ENCODE data around the gene PRDM16.

Gene PRDM16

DNA sequence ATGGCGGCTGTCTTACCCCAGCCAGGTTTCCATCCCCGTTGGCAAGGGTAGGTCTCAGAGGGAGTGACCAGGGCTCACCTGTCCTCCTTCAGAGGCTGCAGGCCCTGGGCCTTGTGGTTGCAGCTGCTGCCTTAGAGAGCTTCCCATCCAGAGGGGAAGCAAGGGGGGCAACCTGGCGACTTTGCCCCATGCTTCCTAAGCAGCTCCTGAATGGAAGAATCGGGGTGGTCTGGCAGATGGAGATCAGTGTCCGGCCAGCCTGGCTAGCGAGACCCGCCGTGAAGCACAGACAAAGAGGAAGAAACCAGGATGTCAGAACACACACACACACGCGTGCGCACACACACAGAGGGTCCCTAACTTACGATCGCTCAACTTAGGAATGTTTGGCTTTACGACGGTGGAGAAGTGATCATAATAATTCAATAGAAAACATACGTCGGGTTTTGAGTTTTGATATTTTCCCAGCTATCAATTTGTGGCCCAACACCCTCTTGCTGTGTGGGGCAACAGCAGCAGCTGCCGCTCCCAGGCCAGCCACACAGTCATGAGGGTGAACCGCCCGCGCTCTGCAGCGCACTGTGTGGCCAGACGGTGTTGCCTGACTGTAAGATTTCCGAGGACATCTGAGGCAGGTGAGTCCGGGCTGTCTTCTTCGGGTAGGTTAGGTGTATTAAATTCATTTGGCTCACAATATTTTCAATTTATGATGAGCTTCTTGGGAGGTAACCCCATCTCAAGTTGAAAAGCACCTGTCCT, 272.4 kb downstream of the PRDM16 start:
- Histone ChIP-seq H3K9me2 (replicated peaks; ENCODE audit: low read depth, low read length) (no peaks in the 10 kb centered on the region), H3K79me2 (ENCODE audit: insufficient read depth, low read length) (no peaks in the 10 kb centered on the region), H3K4me1 (ENCODE audit: insufficient read depth, low read length, poor library complexity, severe bottlenecking) (no peaks in the 10 kb centered on the region), H3K4me2 (ENCODE audit: low read depth, low read length, poor library complexity, severe bottlenecking) (no peak overlapping the region), H3K9me3 (ENCODE audit: insufficient read depth, low read depth, low read length) (peaks cover 15% of the 10 kb centered on the region; the same call in 1 of the 2 replicates), H3K27me3 (ENCODE audit: insufficient read depth, low read length, poor library complexity, severe bottlenecking) (no peaks in the 10 kb centered on the region), H3F3A (ENCODE audit: low read depth) (no peaks in the 10 kb centered on the region), H4K20me1 (ENCODE audit: insufficient read depth, low read length, poor library complexity, severe bottlenecking) (no peaks in the 10 kb centered on the region), H2AFZ (ENCODE audit: low read length) (no peak overlapping the region), H3K36me3 (ENCODE audit: insufficient read depth, low read length) (no peaks in the 10 kb centered on the region), H3K4me3 (ENCODE audit: low read length, poor library complexity, severe bottlenecking) (no peak overlapping the region), H3K9ac (ENCODE audit: low read depth, low read length, poor library complexity, severe bottlenecking) (no peak overlapping the region)
- TF ChIP-seq, protein P1, sequence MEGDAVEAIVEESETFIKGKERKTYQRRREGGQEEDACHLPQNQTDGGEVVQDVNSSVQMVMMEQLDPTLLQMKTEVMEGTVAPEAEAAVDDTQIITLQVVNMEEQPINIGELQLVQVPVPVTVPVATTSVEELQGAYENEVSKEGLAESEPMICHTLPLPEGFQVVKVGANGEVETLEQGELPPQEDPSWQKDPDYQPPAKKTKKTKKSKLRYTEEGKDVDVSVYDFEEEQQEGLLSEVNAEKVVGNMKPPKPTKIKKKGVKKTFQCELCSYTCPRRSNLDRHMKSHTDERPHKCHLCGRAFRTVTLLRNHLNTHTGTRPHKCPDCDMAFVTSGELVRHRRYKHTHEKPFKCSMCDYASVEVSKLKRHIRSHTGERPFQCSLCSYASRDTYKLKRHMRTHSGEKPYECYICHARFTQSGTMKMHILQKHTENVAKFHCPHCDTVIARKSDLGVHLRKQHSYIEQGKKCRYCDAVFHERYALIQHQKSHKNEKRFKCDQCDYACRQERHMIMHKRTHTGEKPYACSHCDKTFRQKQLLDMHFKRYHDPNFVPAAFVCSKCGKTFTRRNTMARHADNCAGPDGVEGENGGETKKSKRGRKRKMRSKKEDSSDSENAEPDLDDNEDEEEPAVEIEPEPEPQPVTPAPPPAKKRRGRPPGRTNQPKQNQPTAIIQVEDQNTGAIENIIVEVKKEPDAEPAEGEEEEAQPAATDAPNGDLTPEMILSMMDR (conservative IDR thresholded peaks at IDR 0.05; ENCODE audit: low read length) = no peak
- TF ChIP-seq EZH2phosphoT487 (IDR thresholded peaks at IDR 0.05; ENCODE audit: borderline replicate concordance) = no peak

DNA sequence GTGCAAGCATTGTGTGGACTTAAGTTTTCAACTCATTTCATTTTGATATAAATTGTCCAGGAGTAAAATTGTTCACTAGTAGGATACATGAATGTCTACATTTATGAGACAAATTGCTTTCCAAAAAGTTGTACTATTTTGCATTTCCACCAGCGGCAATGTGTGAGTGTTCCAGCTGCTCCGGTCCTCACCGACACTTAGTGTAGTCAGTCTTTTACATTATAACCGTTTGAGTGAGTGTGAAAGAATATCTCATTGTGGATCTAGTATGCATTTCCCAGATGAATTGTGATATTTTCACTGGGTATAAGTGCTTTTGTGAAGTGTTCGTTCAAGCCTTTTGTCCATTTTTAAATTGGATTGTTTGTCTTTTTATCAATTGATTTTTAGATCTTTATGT, 274.0 kb downstream of the PRDM16 start:
- Histone ChIP-seq H3F3A (ENCODE audit: low read depth) (no peaks in the 10 kb centered on the region), H3K4me1 (ENCODE audit: insufficient read depth, low read length, poor library complexity, severe bottlenecking) (no peaks in the 10 kb centered on the region), H2AFZ (ENCODE audit: low read length) (no peak overlapping the region), H3K9me3 (ENCODE audit: insufficient read depth, low read depth, low read length) (peaks cover 15% of the 10 kb centered on the region; the same call in 1 of the 2 replicates), H3K27me3 (ENCODE audit: insufficient read depth, low read length, poor library complexity, severe bottlenecking) (no peaks in the 10 kb centered on the region), H3K36me3 (ENCODE audit: insufficient read depth, low read length) (no peaks in the 10 kb centered on the region), H3K9ac (ENCODE audit: low read depth, low read length, poor library complexity, severe bottlenecking) (no peak overlapping the region), H3K9me2 (replicated peaks; ENCODE audit: low read depth, low read length) (no peaks in the 10 kb centered on the region), H3K4me3 (ENCODE audit: low read length, poor library complexity, severe bottlenecking) (no peak overlapping the region), H3K79me2 (ENCODE audit: insufficient read depth, low read length) (no peaks in the 10 kb centered on the region), H3K4me2 (ENCODE audit: low read depth, low read length, poor library complexity, severe bottlenecking) (no peak overlapping the region), H4K20me1 (ENCODE audit: insufficient read depth, low read length, poor library complexity, severe bottlenecking) (no peaks in the 10 kb centered on the region)
- TF ChIP-seq, protein P1 (conservative IDR thresholded peaks at IDR 0.05; ENCODE audit: low read length) = no peak
- TF ChIP-seq EZH2phosphoT487 (IDR thresholded peaks at IDR 0.05; ENCODE audit: borderline replicate concordance) = no peak

DNA sequence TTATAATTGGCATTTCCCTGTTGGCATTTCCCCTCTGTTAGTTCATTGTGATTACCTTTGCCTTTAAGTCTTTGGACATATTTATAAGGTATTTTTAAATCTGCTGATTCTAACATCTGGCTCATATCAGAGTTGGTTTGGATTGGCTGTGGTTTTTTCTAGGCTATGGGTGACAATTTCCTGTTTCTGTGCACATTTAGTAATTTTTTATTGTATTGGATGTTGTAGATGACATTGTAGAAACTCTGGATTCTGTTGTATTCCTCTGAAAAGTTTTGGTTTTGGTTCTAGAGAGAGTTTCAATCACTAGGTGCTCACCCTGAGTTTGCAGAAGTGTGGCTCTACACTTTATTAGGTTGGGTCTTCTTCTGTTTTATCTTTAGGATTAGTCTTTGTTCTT, 275.4 kb downstream of the PRDM16 start:
- no peak for TF ChIP-seq EZH2phosphoT487 (IDR thresholded peaks at IDR 0.05; ENCODE audit: borderline replicate concordance)
- H3K4me2 ChIP-seq (ENCODE audit: low read depth, low read length, poor library complexity, severe bottlenecking) = no peak overlapping the region
- no peaks in the 10 kb centered on the region for H3K79me2 ChIP-seq (ENCODE audit: insufficient read depth, low read length)
- H2AFZ ChIP-seq (ENCODE audit: low read length) = no peak overlapping the region
- no peaks in the 10 kb centered on the region for H3F3A ChIP-seq (ENCODE audit: low read depth)
- H3K36me3 ChIP-seq (ENCODE audit: insufficient read depth, low read length) = no peaks in the 10 kb centered on the region
- no peaks in the 10 kb centered on the region for H3K4me1 ChIP-seq (ENCODE audit: insufficient read depth, low read length, poor library complexity, severe bottlenecking)
- no peaks in the 10 kb centered on the region for H3K27me3 ChIP-seq (ENCODE audit: insufficient read depth, low read length, poor library complexity, severe bottlenecking)
- H3K9ac ChIP-seq (ENCODE audit: low read depth, low read length, poor library complexity, severe bottlenecking) = no peak overlapping the region
- peaks cover 15% of the 10 kb centered on the region; the same call in 1 of the 2 replicates for H3K9me3 ChIP-seq (ENCODE audit: insufficient read depth, low read depth, low read length)
- no peaks in the 10 kb centered on the region for H4K20me1 ChIP-seq (ENCODE audit: insufficient read depth, low read length, poor library complexity, severe bottlenecking)
- no peak overlapping the region for H3K4me3 ChIP-seq (ENCODE audit: low read length, poor library complexity, severe bottlenecking)
- H3K9me2 ChIP-seq (replicated peaks; ENCODE audit: low read depth, low read length) = no peaks in the 10 kb centered on the region

DNA sequence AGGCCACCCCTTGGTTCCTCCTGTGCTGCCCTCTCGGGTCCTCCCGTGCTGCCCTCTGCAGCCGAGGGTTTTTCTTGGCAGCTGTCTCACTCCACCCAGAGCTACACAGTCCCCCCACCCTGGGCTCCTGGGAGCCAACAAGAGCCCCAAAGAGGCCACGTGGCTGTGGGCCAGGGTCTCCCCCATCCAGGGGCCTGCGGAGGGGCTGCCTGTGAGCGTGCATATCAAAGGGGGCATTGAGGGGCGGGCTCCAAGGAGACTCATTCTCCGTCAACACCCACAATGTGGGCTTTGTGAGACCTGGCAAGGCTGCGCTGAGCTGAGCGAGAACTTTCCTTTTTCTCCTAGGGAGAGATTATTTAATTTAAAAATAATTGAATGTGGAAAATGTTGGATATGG, 276.8 kb downstream of the PRDM16 start:
- no peaks in the 10 kb centered on the region for H3K4me1 ChIP-seq (ENCODE audit: insufficient read depth, low read length, poor library complexity, severe bottlenecking)
- TF ChIP-seq, protein P1 (conservative IDR thresholded peaks at IDR 0.05; ENCODE audit: low read length) = no peak
- no peak for TF ChIP-seq EZH2phosphoT487 (IDR thresholded peaks at IDR 0.05; ENCODE audit: borderline replicate concordance)

More for the DNA sequence above, 276.8 kb downstream of the PRDM16 start:
- Histone ChIP-seq H3K9ac (ENCODE audit: low read depth, low read length, poor library complexity, severe bottlenecking) (no peak overlapping the region), H3K79me2 (ENCODE audit: insufficient read depth, low read length) (no peaks in the 10 kb centered on the region), H3K36me3 (ENCODE audit: insufficient read depth, low read length) (no peaks in the 10 kb centered on the region), H3K27me3 (ENCODE audit: insufficient read depth, low read length, poor library complexity, severe bottlenecking) (no peaks in the 10 kb centered on the region), H3K4me3 (ENCODE audit: low read length, poor library complexity, severe bottlenecking) (no peak overlapping the region), H3K4me2 (ENCODE audit: low read depth, low read length, poor library complexity, severe bottlenecking) (no peak overlapping the region), H3K9me3 (ENCODE audit: insufficient read depth, low read depth, low read length) (peaks cover 15% of the 10 kb centered on the region; the same call in 1 of the 2 replicates), H2AFZ (ENCODE audit: low read length) (no peak overlapping the region), H3F3A (ENCODE audit: low read depth) (no peaks in the 10 kb centered on the region), H4K20me1 (ENCODE audit: insufficient read depth, low read length, poor library complexity, severe bottlenecking) (no peaks in the 10 kb centered on the region), H3K9me2 (replicated peaks; ENCODE audit: low read depth, low read length) (no peaks in the 10 kb centered on the region)
